Measurements from ENCODE around the gene VAV1. TPM values are rescaled to one million over a fixed set of nuclear protein-coding genes. Genes with fewer than 3 reads are reported as not detected.
"Not testable (repeated sequence)": the region's sequence is repeated elsewhere in the genome, so short reads cannot be mapped to it uniquely, and the experiment has no call there.

VAV1 gene
- total RNA-seq, 1 experiment from 2014 or later, result 0.05 TPM

DNA sequence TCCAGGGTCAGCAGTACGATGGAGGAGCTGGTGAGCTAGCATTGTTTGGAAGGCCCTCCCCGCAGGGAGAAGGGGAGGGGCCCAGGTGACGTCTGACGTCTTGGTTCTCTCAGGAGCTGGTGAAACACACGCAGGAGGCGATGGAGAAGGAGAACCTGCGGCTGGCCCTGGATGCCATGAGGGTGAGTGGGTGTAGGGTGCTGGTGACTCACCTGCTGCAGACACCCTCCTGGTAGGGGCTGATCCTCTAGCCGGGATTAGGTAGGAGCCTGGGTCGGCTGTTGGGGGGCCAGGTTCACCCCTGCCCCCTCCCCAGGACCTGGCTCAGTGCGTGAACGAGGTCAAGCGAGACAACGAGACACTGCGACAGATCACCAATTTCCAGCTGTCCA lies 55.8 kb downstream of the VAV1 start:
- CTCF ChIA-PET, result no interaction called here
- H3K9me3 ChIP-seq (ENCODE audit: control insufficient read depth, insufficient read depth, low read depth, low read length), result no peaks in the 10 kb centered on the region
- in situ Hi-C loops (cut with HindIII; ENCODE audit: low pct_unique_long_range_greater_than_20kb, low sequenced_read_pairs), result no loop called here
- intact Hi-C loops (cut with micrococcal nuclease; ENCODE audit: unreplicated experiment), result no loop called here
- POLR2A ChIA-PET, result interaction anchor here (0.6 kb wide), 1 partner anchor 16 kb away, joined by 4 read pairs; no protein-coding TSS in a partner anchor
- H3K27ac ChIP-seq (ENCODE audit: low read length), result no peak overlapping the region
- TF ChIP-seq TCF7L2 (IDR thresholded peaks at IDR 0.05; ENCODE audit: low read depth, low read length) (no peak), POLR2AphosphoS5 (IDR thresholded peaks at IDR 0.05; ENCODE audit: low read depth, low read length) (no peak), SIN3A (IDR thresholded peaks at IDR 0.05; ENCODE audit: borderline replicate concordance, insufficient read depth, low read depth, low read length) (no peak)
- TF ChIP-seq, protein P1, sequence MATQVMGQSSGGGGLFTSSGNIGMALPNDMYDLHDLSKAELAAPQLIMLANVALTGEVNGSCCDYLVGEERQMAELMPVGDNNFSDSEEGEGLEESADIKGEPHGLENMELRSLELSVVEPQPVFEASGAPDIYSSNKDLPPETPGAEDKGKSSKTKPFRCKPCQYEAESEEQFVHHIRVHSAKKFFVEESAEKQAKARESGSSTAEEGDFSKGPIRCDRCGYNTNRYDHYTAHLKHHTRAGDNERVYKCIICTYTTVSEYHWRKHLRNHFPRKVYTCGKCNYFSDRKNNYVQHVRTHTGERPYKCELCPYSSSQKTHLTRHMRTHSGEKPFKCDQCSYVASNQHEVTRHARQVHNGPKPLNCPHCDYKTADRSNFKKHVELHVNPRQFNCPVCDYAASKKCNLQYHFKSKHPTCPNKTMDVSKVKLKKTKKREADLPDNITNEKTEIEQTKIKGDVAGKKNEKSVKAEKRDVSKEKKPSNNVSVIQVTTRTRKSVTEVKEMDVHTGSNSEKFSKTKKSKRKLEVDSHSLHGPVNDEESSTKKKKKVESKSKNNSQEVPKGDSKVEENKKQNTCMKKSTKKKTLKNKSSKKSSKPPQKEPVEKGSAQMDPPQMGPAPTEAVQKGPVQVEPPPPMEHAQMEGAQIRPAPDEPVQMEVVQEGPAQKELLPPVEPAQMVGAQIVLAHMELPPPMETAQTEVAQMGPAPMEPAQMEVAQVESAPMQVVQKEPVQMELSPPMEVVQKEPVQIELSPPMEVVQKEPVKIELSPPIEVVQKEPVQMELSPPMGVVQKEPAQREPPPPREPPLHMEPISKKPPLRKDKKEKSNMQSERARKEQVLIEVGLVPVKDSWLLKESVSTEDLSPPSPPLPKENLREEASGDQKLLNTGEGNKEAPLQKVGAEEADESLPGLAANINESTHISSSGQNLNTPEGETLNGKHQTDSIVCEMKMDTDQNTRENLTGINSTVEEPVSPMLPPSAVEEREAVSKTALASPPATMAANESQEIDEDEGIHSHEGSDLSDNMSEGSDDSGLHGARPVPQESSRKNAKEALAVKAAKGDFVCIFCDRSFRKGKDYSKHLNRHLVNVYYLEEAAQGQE (IDR thresholded peaks at IDR 0.05; ENCODE audit: insufficient read depth in 1 of 2, low read depth in 2 of 2, low read length in 1 of 2), result no peak
- TF ChIP-seq, protein P2, sequence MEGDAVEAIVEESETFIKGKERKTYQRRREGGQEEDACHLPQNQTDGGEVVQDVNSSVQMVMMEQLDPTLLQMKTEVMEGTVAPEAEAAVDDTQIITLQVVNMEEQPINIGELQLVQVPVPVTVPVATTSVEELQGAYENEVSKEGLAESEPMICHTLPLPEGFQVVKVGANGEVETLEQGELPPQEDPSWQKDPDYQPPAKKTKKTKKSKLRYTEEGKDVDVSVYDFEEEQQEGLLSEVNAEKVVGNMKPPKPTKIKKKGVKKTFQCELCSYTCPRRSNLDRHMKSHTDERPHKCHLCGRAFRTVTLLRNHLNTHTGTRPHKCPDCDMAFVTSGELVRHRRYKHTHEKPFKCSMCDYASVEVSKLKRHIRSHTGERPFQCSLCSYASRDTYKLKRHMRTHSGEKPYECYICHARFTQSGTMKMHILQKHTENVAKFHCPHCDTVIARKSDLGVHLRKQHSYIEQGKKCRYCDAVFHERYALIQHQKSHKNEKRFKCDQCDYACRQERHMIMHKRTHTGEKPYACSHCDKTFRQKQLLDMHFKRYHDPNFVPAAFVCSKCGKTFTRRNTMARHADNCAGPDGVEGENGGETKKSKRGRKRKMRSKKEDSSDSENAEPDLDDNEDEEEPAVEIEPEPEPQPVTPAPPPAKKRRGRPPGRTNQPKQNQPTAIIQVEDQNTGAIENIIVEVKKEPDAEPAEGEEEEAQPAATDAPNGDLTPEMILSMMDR (IDR thresholded peaks at IDR 0.05), result no peak
- ATAC-seq (peak; percentile 70; the same call in 1 of the 2 replicates), DNase-seq (ENCODE audit: low read depth, low spot score) (no peak)
- no TSS peak for BruUV-seq (replicated peaks)
- no peaks in the 10 kb centered on the region for H3K36me3 ChIP-seq (ENCODE audit: control insufficient read depth, insufficient read depth, low read length)
- no peaks in the 10 kb centered on the region for H3K4me1 ChIP-seq (ENCODE audit: control insufficient read depth, insufficient read depth, low read length)
- no peaks in the 10 kb centered on the region for H3K27me3 ChIP-seq (ENCODE audit: control insufficient read depth, insufficient read depth, low read length)
- no peak overlapping the region for H3K4me3 ChIP-seq (ENCODE audit: low read depth in 2 of 2, low read length in 2 of 2)

DNA sequence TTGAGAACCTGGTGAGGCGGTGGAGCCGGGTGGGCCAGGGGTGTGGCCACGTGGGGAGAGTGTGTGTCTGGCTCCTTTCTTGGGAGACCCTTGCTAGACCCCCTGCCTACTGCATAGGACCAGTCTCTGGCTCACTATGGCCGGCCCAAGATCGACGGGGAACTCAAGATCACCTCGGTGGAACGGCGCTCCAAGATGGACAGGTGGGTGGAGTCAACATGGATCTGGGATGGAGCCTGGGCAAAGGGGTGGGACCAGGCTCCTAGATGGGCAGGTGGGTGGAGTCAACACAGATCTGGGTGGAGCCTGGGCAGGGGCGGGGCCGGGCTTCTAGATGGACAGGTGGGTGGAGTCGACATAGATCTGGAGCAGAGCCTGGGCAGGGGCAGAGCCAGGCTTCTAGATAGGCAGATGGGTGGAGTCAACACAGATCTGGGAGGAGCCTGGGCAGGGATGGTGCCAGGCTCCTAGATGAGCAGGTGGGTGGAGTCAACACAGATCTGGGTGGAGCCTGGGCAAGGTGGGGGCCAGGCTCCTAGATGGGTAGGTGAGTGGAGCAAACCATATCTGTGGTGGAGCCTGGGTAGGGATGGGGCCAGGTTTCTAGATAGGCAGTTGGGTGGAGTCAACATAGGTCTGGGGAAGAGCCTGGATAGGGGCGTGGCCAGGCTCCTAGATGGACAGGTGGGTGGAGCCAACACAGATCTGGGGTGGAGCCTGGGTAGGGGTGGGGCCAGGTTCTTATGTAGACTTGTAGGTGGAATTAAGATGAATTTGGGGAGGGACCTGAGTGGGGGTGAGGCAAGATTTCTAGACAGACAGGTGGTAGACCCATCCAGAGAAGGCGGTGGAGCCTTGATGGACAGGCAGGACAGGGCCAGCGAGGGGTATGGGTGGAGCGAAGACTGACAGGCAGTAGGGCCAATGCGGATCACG lies 56.5 kb downstream of the VAV1 start:
- no peak for DNase-seq (ENCODE audit: low read depth, low spot score)
- TF ChIP-seq, protein P1 (IDR thresholded peaks at IDR 0.05; ENCODE audit: insufficient read depth in 1 of 2, low read depth in 2 of 2, low read length in 1 of 2), result no peak
- TF ChIP-seq SIN3A (IDR thresholded peaks at IDR 0.05; ENCODE audit: borderline replicate concordance, insufficient read depth, low read depth, low read length) (no peak), TCF7L2 (IDR thresholded peaks at IDR 0.05; ENCODE audit: low read depth, low read length) (no peak), POLR2AphosphoS5 (IDR thresholded peaks at IDR 0.05; ENCODE audit: low read depth, low read length) (no peak)
- TF ChIP-seq, protein P2 (IDR thresholded peaks at IDR 0.05), result no peak
- no TSS peak for BruUV-seq (replicated peaks)
- no peak overlapping the region for H3K4me3 ChIP-seq (ENCODE audit: low read depth in 2 of 2, low read length in 2 of 2)
- ChIA-PET CTCF (interaction anchor here (0.6 kb wide), 1 partner anchor 7 kb away, joined by 9 read pairs; no protein-coding TSS in a partner anchor), POLR2A (interaction anchor here (0.6 kb wide), 1 partner anchor 15 kb away, joined by 4 read pairs; no protein-coding TSS in a partner anchor)
- H3K27ac ChIP-seq (ENCODE audit: low read length), result no peak overlapping the region
- H3K4me1 ChIP-seq (ENCODE audit: control insufficient read depth, insufficient read depth, low read length), result no peaks in the 10 kb centered on the region
- in situ Hi-C loops (cut with HindIII; ENCODE audit: low pct_unique_long_range_greater_than_20kb, low sequenced_read_pairs) (no loop called here), intact Hi-C loops (cut with micrococcal nuclease; ENCODE audit: unreplicated experiment) (no loop called here)
- no peaks in the 10 kb centered on the region for H3K27me3 ChIP-seq (ENCODE audit: control insufficient read depth, insufficient read depth, low read length)
- ATAC-seq, result peak; percentile 78
- no peaks in the 10 kb centered on the region for H3K36me3 ChIP-seq (ENCODE audit: control insufficient read depth, insufficient read depth, low read length)
- no peaks in the 10 kb centered on the region for H3K9me3 ChIP-seq (ENCODE audit: control insufficient read depth, insufficient read depth, low read depth, low read length)

DNA sequence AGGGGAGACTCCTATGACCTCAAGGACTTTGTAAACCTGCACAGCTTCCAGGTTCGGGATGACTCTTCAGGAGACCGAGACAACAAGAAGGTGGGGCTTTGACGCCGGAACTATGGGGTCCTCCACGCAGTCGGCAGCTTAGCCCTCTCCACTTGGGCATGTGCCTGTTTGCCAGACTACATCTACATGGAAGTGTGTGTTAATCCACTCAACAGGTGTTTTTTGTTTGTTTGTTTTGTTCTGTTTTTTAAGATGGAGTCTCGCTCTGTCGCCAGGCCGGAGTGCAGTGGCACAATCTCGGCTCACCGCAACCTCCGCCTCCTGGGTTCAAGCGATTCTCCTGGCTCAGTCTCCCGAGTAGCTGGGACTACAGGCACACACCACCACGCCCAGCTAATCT lies 57.3 kb downstream of the VAV1 start:
- BruUV-seq (replicated peaks); H3K27me3 ChIP-seq (ENCODE audit: control insufficient read depth, insufficient read depth, low read length); H3K27ac ChIP-seq (ENCODE audit: low read length); H3K4me1 ChIP-seq (ENCODE audit: control insufficient read depth, insufficient read depth, low read length); H3K9me3 ChIP-seq (ENCODE audit: control insufficient read depth, insufficient read depth, low read depth, low read length); H3K4me3 ChIP-seq (ENCODE audit: low read depth in 2 of 2, low read length in 2 of 2); ATAC-seq; POLR2A ChIA-PET; in situ Hi-C loops (cut with HindIII; ENCODE audit: low pct_unique_long_range_greater_than_20kb, low sequenced_read_pairs); H3K36me3 ChIP-seq (ENCODE audit: control insufficient read depth, insufficient read depth, low read length); intact Hi-C loops (cut with micrococcal nuclease; ENCODE audit: unreplicated experiment); DNase-seq (ENCODE audit: low read depth, low spot score): not testable (repeated sequence)
- CTCF ChIA-PET, result interaction anchor here (0.6 kb wide), 1 partner anchor 8 kb away, joined by 9 read pairs; no protein-coding TSS in a partner anchor
